H1 (cell line): ENCODE results near the gene LCE1F. TPM values are rescaled to one million over a fixed set of nuclear protein-coding genes. Genes with fewer than 3 reads are reported as not detected.

Experiments
- CTCF ChIA-PET: fragments of 300-600 bp; sonication (Branson Sonifier 250); formaldehyde crosslinking; loops from one replicate; lab custom pipeline; 2021; ENCODE audit not compliant: partially characterized antibody; lab: Charles Lee
- POLR2A ChIA-PET: fragments of 300-600 bp; sonication (Branson Sonifier 250); formaldehyde crosslinking; loops from one replicate; lab custom pipeline; 2021; ENCODE audit warnings: inconsistent platforms; ENCODE audit not compliant: partially characterized antibody; lab: Charles Lee
- DNase-seq, 2 experiments: peaks; one replicate each; pipeline versions ENCODE4 v3.0.0 to v3.0.0-alpha.2; 2010 to 2022; ENCODE audit warnings: low spot score in 2 of 2, low read depth in 1 of 2, mixed read lengths in 1 of 2
- FAIRE-seq: peaks from 2 replicates; lab custom pipeline; 2011; peaks lifted over from hg19 to GRCh38; lab: Jason Lieb, UNC
- H2AFZ ChIP-seq: 2 replicates; pipeline ENCODE4 v1.8.1; 2012; ENCODE audit warnings: low read length, inconsistent platforms
- H2AK5ac ChIP-seq: 2 replicates; pipeline ENCODE4 v1.6.1; 2013; ENCODE audit warnings: low read depth, low read length
- H2BK120ac ChIP-seq: replicated peaks from 2 replicates; pipeline ENCODE3; 2013; ENCODE audit warnings: low read depth, low read length, inconsistent platforms
- H2BK12ac ChIP-seq: 2 replicates; pipeline ENCODE4 v1.6.1; 2013; ENCODE audit warnings: low read depth, low read length
- H2BK15ac ChIP-seq: 2 replicates; pipeline ENCODE4 v1.6.1; 2013; ENCODE audit warnings: low read length
- H2BK20ac ChIP-seq: 2 replicates; pipeline ENCODE4 v1.6.1; 2013; ENCODE audit warnings: low read length
- H2BK5ac ChIP-seq: 2 replicates; pipeline ENCODE4 v1.6.1; 2013; ENCODE audit warnings: low read depth, low read length
- H3K14ac ChIP-seq: 2 replicates; pipeline ENCODE4 v1.6.1; 2013; ENCODE audit warnings: inconsistent platforms; ENCODE audit not compliant: insufficient read length
- H3K18ac ChIP-seq: 2 replicates; pipeline ENCODE4 v1.6.1; 2013; ENCODE audit warnings: low read length; ENCODE audit errors: extremely low read depth
- H3K23ac ChIP-seq: 2 replicates; pipeline ENCODE4 v1.6.1; 2013; ENCODE audit warnings: inconsistent platforms; ENCODE audit not compliant: insufficient read length
- H3K23me2 ChIP-seq: 2 replicates; pipeline ENCODE4 v1.6.1; 2013; ENCODE audit warnings: low read depth, low read length
- H3K27ac ChIP-seq: 2 replicates; pipeline ENCODE4 v1.6.1; 2011; ENCODE audit warnings: low read depth, low read length, inconsistent platforms
- H3K27me3 ChIP-seq, 4 experiments: replicated peaks in 1 of 4; 1 replicate in 1 of 4; 2 replicates in 3 of 4; pipeline versions ENCODE4 v1.6.1 to v1.8.1; 2011 to 2013; ENCODE audit warnings: low read length in 3 of 4, mild to moderate bottlenecking in 3 of 4, inconsistent platforms in 2 of 4, mixed read lengths in 2 of 4, moderate library complexity in 1 of 4; ENCODE audit not compliant: control insufficient read depth in 3 of 4, insufficient read depth in 3 of 4; ENCODE audit errors: extremely low read depth in 1 of 4
- H3K36me3 ChIP-seq, 4 experiments: 2 replicates each; pipeline versions ENCODE4 v1.6.1 to v1.8.1; 2011 to 2013; ENCODE audit warnings: mild to moderate bottlenecking in 4 of 4, low read length in 3 of 4, moderate library complexity in 2 of 4, control low read depth in 1 of 4, inconsistent platforms in 1 of 4; ENCODE audit not compliant: insufficient read depth in 4 of 4, control insufficient read depth in 2 of 4
- H3K4ac ChIP-seq: replicated peaks from 2 replicates; pipeline ENCODE3; 2013; ENCODE audit warnings: low read length, low read depth, mixed read lengths, inconsistent platforms; ENCODE audit not compliant: insufficient read length
- H3K4me1 ChIP-seq, 4 experiments: replicated peaks in 1 of 4; 1 replicate in 1 of 4; 2 replicates in 3 of 4; pipeline versions ENCODE4 v1.6.1 to v1.8.1; 2011 to 2013; ENCODE audit warnings: low read length in 3 of 4, inconsistent platforms in 2 of 4, mixed read lengths in 1 of 4; ENCODE audit not compliant: insufficient read depth in 4 of 4, control insufficient read depth in 3 of 4
- H3K4me2 ChIP-seq, 2 experiments: 2 replicates each; pipeline versions ENCODE4 v1.6.1 to v1.8.1; 2011 to 2013; ENCODE audit warnings: low read depth in 2 of 2, low read length in 2 of 2, control low read depth in 1 of 2, inconsistent platforms in 1 of 2, mild to moderate bottlenecking in 1 of 2; ENCODE audit not compliant: insufficient read depth in 1 of 2
- H3K4me3 ChIP-seq, 4 experiments: fragments of 200-600, 300-600 bp in 1 of 4; sonication (generic), shearing (Covaris generic), sonication (Bioruptor Twin) in 1 of 4; 2 replicates each; pipeline versions ENCODE4 v1.5.1 to v1.8.1; 2011 to 2016; ENCODE audit warnings: low read length in 4 of 4, low read depth in 3 of 4, control low read depth in 2 of 4, inconsistent platforms in 2 of 4, mild to moderate bottlenecking in 2 of 4, mixed read lengths in 1 of 4, moderate library complexity in 1 of 4; ENCODE audit not compliant: insufficient read depth in 2 of 4; ENCODE audit errors: extremely low read depth in 1 of 4
- H3K56ac ChIP-seq: replicated peaks from 2 replicates; pipeline ENCODE3; 2013; ENCODE audit warnings: low read depth, mild to moderate bottlenecking, mixed read lengths, low read length, inconsistent platforms; ENCODE audit not compliant: insufficient read length
- H3K79me1 ChIP-seq: 2 replicates; pipeline ENCODE4 v1.6.1; 2013; ENCODE audit warnings: low read depth, low read length, control low read depth
- H3K79me2 ChIP-seq, 2 experiments: 2 replicates each; pipeline versions ENCODE4 v1.6.1 to v1.8.1; 2012 to 2013; ENCODE audit warnings: low read length in 2 of 2, mild to moderate bottlenecking in 2 of 2, inconsistent platforms in 1 of 2; ENCODE audit not compliant: insufficient read depth in 2 of 2, control insufficient read depth in 1 of 2
- H3K9ac ChIP-seq, 4 experiments: replicated peaks in 1 of 4; 1 replicate in 1 of 4; 2 replicates in 3 of 4; pipeline versions ENCODE4 v1.6.1 to v1.8.1; 2011 to 2013; ENCODE audit warnings: low read depth in 3 of 4, low read length in 3 of 4, control low read depth in 2 of 4, mild to moderate bottlenecking in 2 of 4, moderate library complexity in 2 of 4, inconsistent platforms in 1 of 4; ENCODE audit errors: extremely low read depth in 1 of 4
- H3K9me3 ChIP-seq, 2 experiments: 2 replicates each; pipeline versions ENCODE4 v1.6.1 to v1.8.1; 2012 to 2013; ENCODE audit warnings: mild to moderate bottlenecking in 2 of 2, moderate library complexity in 2 of 2, control low read depth in 1 of 2, inconsistent platforms in 1 of 2, low read depth in 1 of 2, low read length in 1 of 2, mixed read lengths in 1 of 2; ENCODE audit not compliant: insufficient read depth in 2 of 2
- H4K20me1 ChIP-seq, 2 experiments: replicated peaks in 1 of 2; 2 replicates each; pipeline versions ENCODE3 to v1.8.1; 2011 to 2013; ENCODE audit warnings: inconsistent platforms in 2 of 2, low read length in 2 of 2, mild to moderate bottlenecking in 1 of 2; ENCODE audit not compliant: insufficient read depth in 2 of 2, control insufficient read depth in 1 of 2
- H4K5ac ChIP-seq: 2 replicates; pipeline ENCODE4 v1.6.1; 2013; ENCODE audit warnings: low read length, low read depth, mixed read lengths, inconsistent platforms; ENCODE audit not compliant: insufficient read length
- H4K8ac ChIP-seq: 2 replicates; pipeline ENCODE4 v1.8.0; 2013; ENCODE audit warnings: mild to moderate bottlenecking, moderate library complexity, low read length, inconsistent platforms; ENCODE audit not compliant: insufficient read depth; ENCODE audit errors: extremely low read depth
- H4K91ac ChIP-seq: replicated peaks from 2 replicates; pipeline ENCODE3; 2013; ENCODE audit warnings: low read length, mixed read lengths, inconsistent platforms; ENCODE audit not compliant: insufficient read length
- SIN3A ChIP-seq, 2 experiments: IDR thresholded peaks in 1 of 2; conservative IDR thresholded peaks in 1 of 2; 2 replicates each; pipeline ENCODE4 v1.6.1; 2011 to 2012; ENCODE audit warnings: low read length in 2 of 2, improper control_type of control experiment in 1 of 2, low read depth in 1 of 2, mild to moderate bottlenecking in 1 of 2
- WGBS, 2 experiments: shearing (Covaris generic) in 1 of 2; methylation state at CpG; one replicate each; pipeline versions ENCODE4 v1.1.6 to v1.1.7; 2013 to 2015; ENCODE audit warnings: low lambda C conversion rate in 2 of 2, mixed read lengths in 2 of 2, inconsistent platforms in 1 of 2, low coverage in 1 of 2, missing lambda C conversion rate in 1 of 2; ENCODE audit not compliant: insufficient replicate concordance in 2 of 2, insufficient coverage in 1 of 2, insufficient read length in 1 of 2; ENCODE audit errors: extremely low coverage in 1 of 2, missing lambda C conversion rate in 1 of 2; 5-methylcytosine and 5-hydroxymethylcytosine counted together
- polyA plus RNA-seq, 7 experiments: library from polyadenylated mRNA; depleted of rRNA in 3 of 7; stranded (reverse) in 5 of 7; unstranded in 2 of 7; fragments of >200 nt in 5 of 7; fragments of 200-250 nt in 2 of 7; gene quantifications; 1 replicate in 5 of 7; 2 replicates in 1 of 7; 4 replicates in 1 of 7; pipeline versions ENCODE4 v1.2.1 to v1.2.3, GENCODE V29; 2011 to 2013; ENCODE audit warnings: missing spikeins in 2 of 7, mixed read lengths in 2 of 7
- total RNA-seq: library from RNA; stranded (reverse); fragmentation: NEBNext Ultra II Directional; extraction: Animal tissue kit (Norgen Biotek cat#: 25700); gene quantifications from 2 replicates; pipeline ENCODE4 v1.2.1, GENCODE V29; 2021

The LCE1F gene
- total and polyA plus RNA-seq, 2 of the 8 experiments (the other 6 are each of a cell fraction or from before 2014, with no cell fraction given), result not detected

- no peak for FAIRE-seq
- no peaks in the 10 kb centered on the region for H3K79me2 ChIP-seq
- TF ChIP-seq SIN3A (conservative IDR thresholded peaks at IDR 0.05 in 1 of 2, IDR thresholded peaks at IDR 0.05 in 1 of 2; ENCODE audit: low read depth in 1 of 2, low read length in 2 of 2), result no peak
Observed at GRCh38 chr1:152747831-152748230, 27.1 kb upstream of the LCE1F start.

More at GRCh38 chr1:152747831-152748230, 27.1 kb upstream of the LCE1F start:
- Histone ChIP-seq H3K9me3 (peaks cover 72 to 82% of the 10 kb centered on the region in 2 experiments), H2AFZ (no peak overlapping the region), H4K20me1 (no peaks in the 10 kb centered on the region), H2BK15ac (no peak overlapping the region), H3K9ac (no peak overlapping the region), H2BK20ac (no peak overlapping the region), H2BK5ac (no peak overlapping the region), H3K27ac (no peak overlapping the region), H3K23ac (no peak overlapping the region), H3K18ac (no peak overlapping the region), H2AK5ac (no peak overlapping the region), H3K27me3 (no peaks in the 10 kb centered on the region), H3K79me1 (no peaks in the 10 kb centered on the region), H3K4ac (no peak overlapping the region), H4K91ac (no peak overlapping the region), H2BK120ac (no peak overlapping the region), H3K14ac (no peak overlapping the region), H4K5ac (no peak overlapping the region), H4K8ac (no peak overlapping the region), H3K36me3 (no peaks in the 10 kb centered on the region; a peak in 1 of 8 replicates), H3K23me2 (no peaks in the 10 kb centered on the region), H3K56ac (no peak overlapping the region), H3K4me1 (no peaks in the 10 kb centered on the region), H3K4me3 (no peak overlapping the region), H3K4me2 (no peak overlapping the region), H2BK12ac (no peak overlapping the region)
- ChIA-PET POLR2A (no interaction called here), CTCF (no interaction called here)
- DNase-seq, result no peak
- WGBS, 2 experiments, result 50% methylated on average over 1 of the region's 1 CpG; no CpG with 5 or more reads in 1 of the 2 experiments
